Adipocyte (in vitro differentiated cells): Measurements from ENCODE around the gene DDX6.
"Not testable (repeated sequence)": the region's sequence is repeated elsewhere in the genome, so short reads cannot be mapped to it uniquely, and the experiment has no call there.

Source experiments
- DNase-seq: peaks from one replicate; pipeline ENCODE4 v3.0.0-alpha.2; 2015; ENCODE audit warnings: low read depth
- H3K27me3 ChIP-seq: replicated peaks from 2 replicates; pipeline ENCODE4 v1.7.0; 2013; ENCODE audit warnings: mild to moderate bottlenecking, low read length, moderate library complexity; ENCODE audit not compliant: control insufficient read depth, insufficient read depth
- H3K36me3 ChIP-seq: 2 replicates; pipeline ENCODE4 v1.7.0; 2013; ENCODE audit warnings: low read length, mild to moderate bottlenecking, moderate library complexity; ENCODE audit not compliant: control insufficient read depth, insufficient read depth, severe bottlenecking
- H3K4me1 ChIP-seq: 2 replicates; pipeline ENCODE4 v1.7.0; 2013; ENCODE audit warnings: mild to moderate bottlenecking, low read length, moderate library complexity; ENCODE audit not compliant: control insufficient read depth, insufficient read depth
- H3K4me3 ChIP-seq: 2 replicates; pipeline ENCODE4 v1.7.0; 2013; ENCODE audit warnings: mild to moderate bottlenecking, low read length, moderate library complexity
- H3K9ac ChIP-seq: 2 replicates; pipeline ENCODE4 v1.7.0; 2013; ENCODE audit warnings: mild to moderate bottlenecking, low read length, moderate library complexity
- H3K9me3 ChIP-seq: 2 replicates; pipeline ENCODE4 v1.7.0; 2013; ENCODE audit warnings: mild to moderate bottlenecking, low read length, moderate library complexity; ENCODE audit not compliant: control insufficient read depth

The DDX6 gene, protein sequence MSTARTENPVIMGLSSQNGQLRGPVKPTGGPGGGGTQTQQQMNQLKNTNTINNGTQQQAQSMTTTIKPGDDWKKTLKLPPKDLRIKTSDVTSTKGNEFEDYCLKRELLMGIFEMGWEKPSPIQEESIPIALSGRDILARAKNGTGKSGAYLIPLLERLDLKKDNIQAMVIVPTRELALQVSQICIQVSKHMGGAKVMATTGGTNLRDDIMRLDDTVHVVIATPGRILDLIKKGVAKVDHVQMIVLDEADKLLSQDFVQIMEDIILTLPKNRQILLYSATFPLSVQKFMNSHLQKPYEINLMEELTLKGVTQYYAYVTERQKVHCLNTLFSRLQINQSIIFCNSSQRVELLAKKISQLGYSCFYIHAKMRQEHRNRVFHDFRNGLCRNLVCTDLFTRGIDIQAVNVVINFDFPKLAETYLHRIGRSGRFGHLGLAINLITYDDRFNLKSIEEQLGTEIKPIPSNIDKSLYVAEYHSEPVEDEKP

DNA sequence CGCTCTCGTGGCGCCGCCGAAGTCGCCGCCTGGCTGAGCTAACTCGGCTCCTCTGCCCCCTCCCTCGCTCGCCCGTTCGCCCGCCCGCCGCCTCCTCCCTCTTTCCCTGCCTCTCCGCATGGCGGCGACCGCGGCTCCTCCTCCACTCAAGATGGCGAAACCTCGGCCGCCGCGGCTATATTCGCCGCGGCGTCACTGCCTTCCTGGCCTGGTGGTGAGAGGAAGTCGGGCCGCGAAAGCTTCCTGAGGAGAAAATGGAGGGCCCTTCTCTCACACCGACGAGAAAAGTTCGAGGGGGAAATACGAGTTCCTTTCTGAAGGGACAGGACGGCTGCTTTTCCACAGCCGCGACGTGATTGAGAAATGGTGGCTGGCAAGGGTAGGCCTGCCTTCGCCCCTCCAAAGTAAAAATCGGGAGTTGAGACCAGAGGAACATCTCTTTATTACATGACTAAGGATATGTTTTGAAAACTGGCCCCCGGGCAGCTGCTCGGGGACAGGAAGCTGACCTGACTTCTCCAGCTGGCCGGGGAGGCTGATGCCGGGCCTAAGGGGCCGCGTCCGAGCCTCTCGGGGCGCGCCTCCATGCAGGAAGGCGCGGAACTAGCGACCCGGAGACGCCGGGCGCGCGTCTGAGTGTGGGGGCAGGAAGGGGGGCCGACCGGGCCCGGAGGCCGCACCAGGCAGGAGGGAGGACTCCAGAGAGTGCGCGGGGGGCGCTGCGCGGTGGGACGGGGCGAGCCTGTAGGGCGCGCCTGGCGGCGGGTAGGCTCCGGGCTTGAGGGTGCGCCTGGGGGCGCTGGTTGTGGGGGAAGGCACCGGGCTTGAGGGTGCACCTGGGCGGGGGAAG, at the start of gene DDX6:
DDX6 (minus strand) TSS at position 54 of the 850 bp plus-strand sequence. CDS start 4,913 bp downstream, outside the sequence.
- Histone ChIP-seq H3K27me3 (no peaks in the 10 kb centered on the region), H3K4me1 (peaks cover 19% of the 10 kb centered on the region), H3K36me3 (no peaks in the 10 kb centered on the region), H3K4me3 (peak within 1 kb of the TSS; percentile 96), H3K9ac (peak within 1 kb of the TSS; percentile 100), H3K9me3 (no peaks in the 10 kb centered on the region)
- DNase-seq = peak; percentile 95

DNA sequence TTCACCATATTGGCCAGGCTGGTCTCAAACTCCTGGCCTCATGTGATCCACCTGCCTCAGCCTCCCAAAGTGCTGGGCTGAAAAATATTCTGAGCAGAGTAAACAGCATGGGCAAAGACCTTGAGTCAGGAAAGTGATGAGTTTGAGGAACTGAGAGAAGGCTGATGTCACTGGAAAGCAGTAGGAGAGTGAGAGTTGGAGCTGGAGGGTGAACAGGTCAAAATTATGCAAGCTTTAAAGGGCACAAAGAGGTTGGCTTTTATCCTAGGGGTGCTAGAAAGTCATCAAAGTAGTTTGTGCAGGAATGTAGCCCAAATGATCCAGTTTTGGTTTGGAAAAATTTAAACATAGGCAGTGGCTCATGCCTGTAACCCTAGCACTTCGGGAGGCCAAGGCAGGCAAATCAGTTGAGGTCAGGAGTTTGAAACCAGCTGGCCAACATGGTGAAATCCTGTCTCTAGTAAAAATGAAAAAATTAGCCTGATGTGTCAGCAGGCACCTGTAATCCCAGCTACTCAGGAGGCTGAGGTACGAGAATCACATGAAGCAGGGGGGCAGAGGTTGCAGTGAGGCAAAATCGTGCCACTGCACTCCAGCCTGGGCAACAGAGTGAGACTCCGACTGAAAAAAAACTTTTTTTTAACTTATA, 48.1 kb upstream of the DDX6 start:
- Histone ChIP-seq H3K36me3 (no peaks in the 10 kb centered on the region), H3K27me3 (no peaks in the 10 kb centered on the region), H3K9ac (no peak overlapping the region), H3K4me1 (peaks cover 13% of the 10 kb centered on the region), H3K9me3 (no peaks in the 10 kb centered on the region), H3K4me3 (no peak overlapping the region)
- DNase-seq = no peak

DNA sequence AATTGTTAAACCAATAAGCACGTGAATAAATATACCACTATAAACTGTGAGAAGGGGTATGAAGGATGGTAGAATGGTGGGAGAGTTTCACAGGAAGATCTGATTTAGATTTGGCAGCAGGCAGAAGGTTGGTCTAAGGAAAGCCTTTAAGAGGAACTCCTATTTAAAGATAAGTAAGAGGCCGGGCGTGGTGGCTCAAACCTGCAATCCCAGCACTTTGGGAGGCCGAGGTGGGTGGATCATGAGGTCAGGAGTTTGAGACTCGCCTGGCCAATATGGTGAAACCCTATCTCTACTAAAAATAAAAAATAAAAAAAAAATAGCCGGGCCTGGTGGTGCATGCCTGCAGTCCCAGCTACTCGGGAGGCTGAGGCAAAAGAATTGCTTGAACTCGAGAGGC, 46.9 kb upstream of the DDX6 start:
- Histone ChIP-seq H3K9me3 (no peaks in the 10 kb centered on the region), H3K27me3 (no peaks in the 10 kb centered on the region), H3K9ac (no peak overlapping the region), H3K36me3 (no peaks in the 10 kb centered on the region), H3K4me1 (peaks cover 13% of the 10 kb centered on the region), H3K4me3 (no peak overlapping the region)
- DNase-seq = no peak

DNA sequence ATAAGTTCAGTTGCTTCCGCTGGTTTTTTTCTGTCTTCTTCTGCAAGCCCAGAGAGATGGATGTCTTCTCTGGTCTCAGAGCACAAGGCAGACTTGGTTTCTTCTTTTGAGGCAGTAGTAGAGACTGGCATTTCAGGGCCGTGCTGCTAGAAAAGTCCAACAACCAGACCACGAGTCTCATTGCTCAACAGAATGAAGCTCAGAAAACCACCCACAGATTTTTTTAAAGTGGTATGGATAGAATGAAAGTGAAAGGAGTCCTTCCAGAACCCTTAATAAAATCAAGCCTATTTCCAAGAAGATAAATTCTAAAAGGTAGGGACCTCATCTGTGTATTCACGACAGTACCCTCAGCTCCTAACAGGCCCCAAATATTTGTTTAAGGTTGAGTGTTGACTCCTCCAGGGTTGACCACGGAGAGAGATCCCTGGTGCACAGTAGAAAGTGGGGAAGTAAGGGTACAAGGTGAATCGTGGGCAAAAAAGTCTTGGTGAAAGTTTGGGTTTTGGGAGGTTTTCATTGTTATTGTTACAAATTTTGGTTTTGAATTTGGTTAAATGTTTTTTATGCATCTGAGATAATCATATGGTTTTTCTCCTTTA, 43.6 kb upstream of the DDX6 start:
- peak; percentile 48 for DNase-seq
- Histone ChIP-seq H3K36me3 (no peaks in the 10 kb centered on the region), H3K4me3 (peak overlapping the region; percentile 64)

DNA sequence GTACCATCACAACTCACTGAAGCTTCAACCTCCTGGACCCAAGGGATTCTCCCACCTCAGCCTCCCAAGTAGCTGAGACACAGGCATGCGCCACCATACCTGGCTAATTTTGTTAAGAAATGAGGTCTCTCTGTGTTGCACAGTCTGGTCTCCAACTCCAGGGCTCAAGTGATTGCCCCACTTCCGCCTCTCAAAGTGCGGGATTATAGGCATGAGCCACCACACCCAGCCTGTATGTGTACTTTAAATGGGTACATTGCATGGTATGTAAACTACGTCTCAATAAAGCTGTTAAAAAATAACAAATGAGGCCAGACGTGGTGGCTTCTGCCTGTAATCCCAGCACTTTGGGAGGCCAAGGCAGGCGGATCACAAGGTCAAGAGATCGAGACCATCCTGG, 36.2 kb upstream of the DDX6 start:
- H3K36me3 ChIP-seq = no peaks in the 10 kb centered on the region
- H3K9ac ChIP-seq = no peak overlapping the region
- DNase-seq = no peak
- H3K27me3 ChIP-seq = no peaks in the 10 kb centered on the region
- no peak overlapping the region for H3K4me3 ChIP-seq
- no peaks in the 10 kb centered on the region for H3K9me3 ChIP-seq
- no peaks in the 10 kb centered on the region for H3K4me1 ChIP-seq

More for the DNA sequence above, 43.6 kb upstream of the DDX6 start:
- Histone ChIP-seq H3K9me3 (no peaks in the 10 kb centered on the region), H3K4me1 (peaks cover 13% of the 10 kb centered on the region), H3K9ac (no peak overlapping the region), H3K27me3 (no peaks in the 10 kb centered on the region)

DNA sequence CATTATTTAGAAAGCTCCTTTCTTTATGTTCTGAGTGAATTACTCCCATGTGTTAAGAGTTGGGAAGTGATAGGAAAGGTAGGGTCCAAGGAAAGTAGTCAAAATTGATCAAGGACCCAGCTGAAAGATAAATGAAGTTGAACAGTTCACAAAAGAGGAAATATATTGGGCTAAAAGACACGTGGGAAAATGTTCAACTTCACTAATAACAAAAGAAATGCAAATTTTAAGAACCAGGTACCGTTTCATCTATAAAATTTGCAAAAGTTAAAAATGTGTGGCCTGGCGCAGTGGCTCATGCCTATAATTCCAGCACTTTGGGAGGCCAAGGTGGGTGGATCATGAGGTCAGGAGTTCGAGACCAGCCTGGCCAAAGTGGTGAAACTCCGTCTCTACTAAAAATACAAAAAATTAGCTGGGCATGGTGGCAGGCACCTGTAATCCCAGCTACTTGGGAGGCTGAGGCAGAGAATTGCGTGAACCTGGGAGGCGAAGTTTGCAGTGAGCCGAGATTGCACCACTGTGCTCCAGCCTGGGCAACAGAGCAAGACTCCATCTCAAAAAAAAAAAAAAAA, 32.1 kb upstream of the DDX6 start:
- not testable (repeated sequence) for DNase-seq, H3K36me3 ChIP-seq, H3K4me3 ChIP-seq, H3K4me1 ChIP-seq, H3K9me3 ChIP-seq, H3K9ac ChIP-seq, H3K27me3 ChIP-seq

DNA sequence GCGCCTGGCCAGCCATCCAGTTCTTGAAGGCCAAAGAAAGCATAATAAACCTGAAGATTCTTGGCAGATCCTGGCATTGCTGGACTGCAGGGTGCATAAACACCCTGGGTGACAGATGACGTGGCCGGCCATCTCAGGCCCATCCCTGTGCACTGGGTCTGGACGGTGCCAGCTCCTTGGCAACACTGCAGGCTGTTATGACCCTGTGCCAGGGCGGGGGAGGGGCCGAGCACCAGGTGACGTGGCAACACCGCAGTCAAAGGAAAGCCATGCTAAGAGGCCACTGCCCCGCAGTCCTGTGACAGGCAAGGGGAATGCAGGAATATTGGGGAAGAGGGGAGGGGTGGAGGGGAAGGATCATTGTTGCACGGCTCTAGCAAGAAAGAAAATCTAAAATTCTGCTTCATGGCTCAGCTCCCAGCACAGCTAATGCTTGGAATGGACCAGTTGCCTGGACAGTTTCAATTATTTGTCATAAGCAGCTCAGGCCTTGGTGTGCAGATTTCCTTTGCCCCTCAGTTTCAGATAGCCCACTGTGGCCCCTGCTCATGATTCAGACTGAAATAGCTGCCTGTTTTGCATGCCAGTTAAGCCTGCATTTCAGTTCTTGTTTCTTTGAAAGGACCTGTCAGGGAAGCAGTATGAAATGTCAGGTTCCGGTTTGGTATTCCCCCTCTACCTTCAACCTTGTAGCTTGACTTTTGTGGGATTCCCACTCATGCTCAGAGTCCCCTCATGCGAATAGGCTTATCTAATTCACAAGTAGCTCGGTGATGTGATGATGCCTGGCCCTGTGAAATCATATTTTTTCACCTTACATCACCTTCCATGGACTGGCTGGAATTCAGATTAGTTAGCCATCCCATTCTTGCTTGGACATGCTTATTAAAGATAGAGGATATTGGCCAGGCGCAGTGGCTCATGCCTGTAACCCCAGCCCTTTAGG, 29.7 kb upstream of the DDX6 start:
- DNase-seq = no peak
- H3K4me3 ChIP-seq = no peak overlapping the region
- H3K9ac ChIP-seq = no peak overlapping the region
- H3K9me3 ChIP-seq = no peaks in the 10 kb centered on the region
- peaks cover 5% of the 10 kb centered on the region for H3K4me1 ChIP-seq
- no peaks in the 10 kb centered on the region for H3K36me3 ChIP-seq
- H3K27me3 ChIP-seq = no peaks in the 10 kb centered on the region

DNA sequence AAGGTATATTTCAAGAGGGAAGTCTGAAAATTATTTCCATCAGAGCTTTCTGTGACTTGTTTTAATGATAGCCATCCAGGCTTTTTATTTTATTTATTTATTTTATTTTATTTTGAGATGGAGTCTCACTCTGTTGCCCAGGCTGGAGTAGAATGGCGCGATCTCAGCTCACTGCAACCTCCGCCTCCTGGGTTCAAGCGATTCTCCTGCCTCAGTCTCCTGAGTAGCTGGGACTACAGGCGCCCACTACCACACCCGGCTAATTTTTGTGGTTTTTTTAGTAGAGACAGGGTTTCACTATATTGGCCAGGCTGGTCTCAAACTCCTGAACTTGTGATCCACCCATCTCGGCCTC, 29.0 kb upstream of the DDX6 start:
- H3K36me3 ChIP-seq, H3K27me3 ChIP-seq, H3K4me3 ChIP-seq, H3K9me3 ChIP-seq, H3K4me1 ChIP-seq, DNase-seq, H3K9ac ChIP-seq: not testable (repeated sequence)

DNA sequence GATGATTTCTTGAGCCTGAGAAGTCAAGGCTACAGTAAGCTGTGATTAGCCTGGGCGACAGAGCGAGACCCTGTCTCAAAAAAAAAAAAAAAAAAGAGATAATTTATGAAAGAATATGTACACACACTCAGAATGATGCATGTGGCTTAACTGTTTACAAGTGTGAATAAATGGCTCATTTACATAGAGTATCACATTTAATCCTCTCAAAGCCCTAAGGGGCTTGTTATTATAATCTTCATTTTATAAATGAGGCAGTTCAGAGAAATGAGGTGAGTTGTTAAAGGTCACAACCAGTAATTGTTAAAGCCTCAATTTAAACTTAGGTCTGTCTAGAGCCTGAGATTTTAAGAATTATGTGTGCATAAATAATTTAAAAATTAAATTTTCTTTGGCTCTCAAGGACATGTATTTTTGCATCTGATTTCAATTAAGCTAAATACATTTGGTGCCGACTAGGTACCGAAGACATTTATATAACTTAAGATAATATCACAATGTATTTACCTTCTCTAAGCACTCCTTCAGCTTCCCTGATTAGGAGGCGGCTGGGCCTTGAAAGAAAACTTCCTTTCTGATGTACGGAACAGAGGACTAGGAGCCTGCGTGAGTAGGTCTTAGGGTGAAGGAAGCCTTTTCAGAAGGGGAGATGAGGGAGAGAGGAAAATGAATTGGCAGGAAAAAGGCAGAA, 28.5 kb upstream of the DDX6 start:
- Histone ChIP-seq H3K4me3 (no peak overlapping the region), H3K4me1 (peaks cover 5% of the 10 kb centered on the region), H3K9me3 (no peaks in the 10 kb centered on the region), H3K9ac (no peak overlapping the region), H3K36me3 (no peaks in the 10 kb centered on the region), H3K27me3 (no peaks in the 10 kb centered on the region)
- no peak for DNase-seq
